SK-N-MC (cell line): Measurements from ENCODE around the gene XXYLT1.

Source experiments
- EZH2 ChIP-seq: fragments of 200-600 bp; sonication (generic); IDR thresholded peaks from one replicate; pipeline ENCODE4 v1.6.1; 2017; ENCODE audit warnings: antibody characterized with exemption
- POLR2AphosphoS5 ChIP-seq: IDR thresholded peaks from 2 replicates; pipeline ENCODE4 v1.6.1; 2012; ENCODE audit warnings: mild to moderate bottlenecking, low read depth, low read length, borderline replicate concordance

DNA sequence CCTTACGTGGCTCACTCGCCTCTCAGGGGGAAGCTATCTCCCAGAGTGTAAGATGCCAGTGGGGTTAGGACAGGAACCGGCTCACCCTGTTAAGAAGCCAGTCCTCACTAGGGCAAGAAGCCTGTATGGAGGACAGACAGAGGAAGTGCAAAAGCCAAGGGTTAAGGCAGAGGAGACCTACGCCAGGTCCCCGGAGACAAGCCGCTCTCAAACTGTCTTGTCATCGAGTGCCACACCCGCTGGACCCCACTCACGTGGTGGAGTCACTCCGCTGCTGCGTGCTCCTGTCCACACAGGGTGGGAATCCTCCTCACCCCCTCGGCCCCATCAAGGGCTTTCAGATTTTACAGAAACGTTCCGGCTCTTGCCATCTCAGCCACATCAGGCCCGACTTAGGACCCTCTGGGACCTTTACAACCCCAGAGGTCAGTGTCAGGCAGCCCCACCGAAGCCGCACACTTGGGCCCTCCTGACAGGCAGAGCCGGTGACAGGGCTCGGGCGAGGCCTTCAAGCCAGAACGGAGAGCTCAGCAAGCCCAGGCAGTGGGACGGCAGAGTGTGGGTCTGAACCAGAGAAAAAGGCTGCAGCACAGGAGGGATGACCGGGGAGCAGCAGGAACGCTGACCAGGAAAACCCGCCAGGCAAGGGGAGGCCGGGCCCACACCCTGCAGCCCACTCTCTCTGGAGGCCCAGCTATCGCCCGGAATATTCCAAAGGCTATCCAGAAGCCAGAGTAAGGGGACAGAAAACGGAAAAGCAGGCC, 61.7 kb downstream of the XXYLT1 start:
- TF ChIP-seq EZH2 = no peak
- TF ChIP-seq POLR2AphosphoS5 = no peak
